Measurements from ENCODE around the gene SPIN2B. TPM values are rescaled to one million over a fixed set of nuclear protein-coding genes. Genes with fewer than 3 reads are reported as not detected.
"Not testable (repeated sequence)": the region's sequence is repeated elsewhere in the genome, so short reads cannot be mapped to it uniquely, and the experiment has no call there.

Gene SPIN2B
- total RNA-seq, 6 donors from 2014 or later: 4.0 to 19.9 (median 8.7) TPM

- no peaks in the 10 kb centered on the region for H3K36me3 ChIP-seq
- 68 to 88% methylated on average over 1 of the region's 1 CpG for WGBS, 2 donors
- H3K9me3 ChIP-seq: no peaks in the 10 kb centered on the region
- ATAC-seq (ENCODE audit: low FRiP score in 2 of 2) (no peak), DNase-seq (no peak)
- H3K27ac ChIP-seq: no peak overlapping the region
- TF ChIP-seq CTCF (IDR thresholded peaks at IDR 0.05) (no peak), POLR2A (IDR thresholded peaks at IDR 0.05) (no peak), EP300 (IDR thresholded peaks at IDR 0.05) (no peak), POLR2AphosphoS5 (IDR thresholded peaks at IDR 0.05) (no peak)
- H3K4me1 ChIP-seq: no peaks in the 10 kb centered on the region
- H3K4me3 ChIP-seq: peak overlapping the region in 3 of 4 donors; percentile 11 to 23 (median 15)
- H3K27me3 ChIP-seq: no peaks in the 10 kb centered on the region
Observed at GRCh38 chrX:57137501-57137900, 16.2 kb upstream of the SPIN2B start.

- H3K9me3 ChIP-seq, H3K27me3 ChIP-seq, H3K4me1 ChIP-seq, H3K27ac ChIP-seq, H3K36me3 ChIP-seq: not testable (repeated sequence)
- DNase-seq: peak in 1 of 2 donors; percentile 49
- peak within 1 kb of the TSS in 3 of 4 donors; percentile 11 to 23 (median 15) for H3K4me3 ChIP-seq
- WGBS, 2 donors: 59 to 60% methylated on average over 3 to 26 of the region's 27 CpGs
- peak in 1 of 2 donors; percentile 70 for ATAC-seq (ENCODE audit: low FRiP score in 2 of 2)
Observed at GRCh38 chrX:57137073-57137472, 15.7 kb upstream of the SPIN2B start, which contains the start of gene SPIN2A. Gene SPIN2A (minus strand): TSS chrX:57137397. CDS start chrX:57136597, 800 bp downstream.

- not testable (repeated sequence) for H3K4me1 ChIP-seq; H3K36me3 ChIP-seq; H3K27ac ChIP-seq; H3K9me3 ChIP-seq; H3K4me3 ChIP-seq; H3K27me3 ChIP-seq; DNase-seq; ATAC-seq (ENCODE audit: low FRiP score in 2 of 2)
- 79 to 100% methylated on average over 1 of the region's 3 CpGs for WGBS, 2 donors
Observed at GRCh38 chrX:57136589-57136988, 15.2 kb upstream of the SPIN2B start.

- Histone ChIP-seq H3K27ac (no peak overlapping the region), H3K9me3 (no peaks in the 10 kb centered on the region), H3K27me3 (no peaks in the 10 kb centered on the region), H3K4me3 (no peak overlapping the region), H3K36me3 (no peaks in the 10 kb centered on the region), H3K4me1 (no peaks in the 10 kb centered on the region)
- DNase-seq: no peak
- no peak for ATAC-seq (ENCODE audit: low FRiP score in 2 of 2)
- TF ChIP-seq POLR2AphosphoS5 (IDR thresholded peaks at IDR 0.05): no peak
- TF ChIP-seq CTCF (IDR thresholded peaks at IDR 0.05): no peak
- TF ChIP-seq POLR2A (IDR thresholded peaks at IDR 0.05): no peak
- TF ChIP-seq EP300 (IDR thresholded peaks at IDR 0.05): no peak
- 83 to 93% methylated on average over 3 of the region's 3 CpGs for WGBS, 2 donors
Observed at GRCh38 chrX:57135287-57135686, 13.9 kb upstream of the SPIN2B start.

GRCh38 chrX:57134702-57135101, 13.4 kb upstream of the SPIN2B start:
- Histone ChIP-seq H3K27ac (no peak overlapping the region), H3K36me3 (no peaks in the 10 kb centered on the region), H3K4me1 (no peaks in the 10 kb centered on the region), H3K27me3 (no peaks in the 10 kb centered on the region), H3K4me3 (no peak overlapping the region), H3K9me3 (no peaks in the 10 kb centered on the region)
- WGBS, 2 donors: 83 to 87% methylated on average over 1 to 3 of the region's 3 CpGs
- no peak for TF ChIP-seq POLR2A (IDR thresholded peaks at IDR 0.05)
- TF ChIP-seq CTCF (IDR thresholded peaks at IDR 0.05): no peak
- no peak for TF ChIP-seq EP300 (IDR thresholded peaks at IDR 0.05)
- no peak for TF ChIP-seq POLR2AphosphoS5 (IDR thresholded peaks at IDR 0.05)
- ATAC-seq (ENCODE audit: low FRiP score in 2 of 2) (no peak), DNase-seq (no peak)

GRCh38 chrX:57133706-57134105, 12.4 kb upstream of the SPIN2B start:
- Histone ChIP-seq H3K27me3 (no peaks in the 10 kb centered on the region), H3K36me3 (no peaks in the 10 kb centered on the region), H3K4me1 (no peaks in the 10 kb centered on the region), H3K9me3 (no peaks in the 10 kb centered on the region), H3K4me3 (no peak overlapping the region), H3K27ac (no peak overlapping the region)
- WGBS, 2 donors: 76 to 95% methylated on average over 4 of the region's 4 CpGs
- TF ChIP-seq POLR2AphosphoS5 (IDR thresholded peaks at IDR 0.05) (no peak), EP300 (IDR thresholded peaks at IDR 0.05) (no peak), POLR2A (IDR thresholded peaks at IDR 0.05) (no peak), CTCF (IDR thresholded peaks at IDR 0.05) (no peak)
- ATAC-seq (ENCODE audit: low FRiP score in 2 of 2): no peak
- DNase-seq: no peak

- not testable (repeated sequence) for H3K4me1 ChIP-seq; ATAC-seq (ENCODE audit: low FRiP score in 2 of 2); H3K9me3 ChIP-seq
Observed at GRCh38 chrX:57133284-57133683, 11.9 kb upstream of the SPIN2B start.

More at GRCh38 chrX:57133284-57133683, 11.9 kb upstream of the SPIN2B start:
- not testable (repeated sequence) for H3K27me3 ChIP-seq, H3K27ac ChIP-seq, H3K4me3 ChIP-seq, DNase-seq, H3K36me3 ChIP-seq
- 47 to 74% methylated on average over 4 of the region's 4 CpGs for WGBS, 2 donors

Measured in upper lobe of left lung (tissue), 6 donors.